GM19238 (cell line): Measurements from ENCODE around the gene NRXN3.

Experiments
- DNase-seq: peaks from one replicate; pipeline ENCODE4 v3.0.0; 2011; ENCODE audit warnings: low spot score; ENCODE audit not compliant: insufficient read length

The NRXN3 gene

DNA sequence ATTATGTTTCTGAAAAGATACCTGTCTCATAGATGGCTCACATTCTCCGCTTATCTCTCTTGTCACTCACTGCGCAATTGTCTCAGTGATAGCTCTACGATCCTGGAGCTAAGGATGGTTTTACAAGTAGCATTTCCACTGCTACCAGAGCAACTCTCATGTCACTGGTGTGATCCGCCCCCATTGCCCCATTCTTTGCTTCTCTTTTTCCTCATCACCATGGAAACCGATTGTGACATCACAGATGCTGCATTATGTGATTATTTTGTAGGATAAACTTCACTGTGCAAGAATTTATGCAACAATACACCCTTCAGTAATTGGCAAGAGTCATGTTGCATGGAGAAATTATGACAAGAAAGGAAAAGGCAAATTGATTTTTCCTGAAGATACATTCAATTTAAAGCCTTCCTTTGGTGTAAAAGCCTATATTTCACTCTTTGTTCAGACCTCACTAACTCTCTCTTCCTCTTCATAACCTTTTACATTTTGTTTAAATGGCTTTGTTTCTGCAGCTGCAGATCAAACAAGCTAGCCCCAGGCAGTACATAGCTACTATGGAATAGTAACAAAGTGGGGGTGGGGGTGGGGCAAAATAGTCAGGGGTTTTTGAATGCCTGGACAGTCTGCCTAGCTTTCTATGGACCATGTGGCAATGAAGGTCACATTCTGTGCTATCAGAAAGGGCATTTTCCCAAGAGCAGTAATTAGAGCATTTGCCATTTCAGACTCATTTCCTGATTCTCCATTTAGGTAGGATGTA is 539.8 kb downstream of the NRXN3 start:
- no peak for DNase-seq

DNA sequence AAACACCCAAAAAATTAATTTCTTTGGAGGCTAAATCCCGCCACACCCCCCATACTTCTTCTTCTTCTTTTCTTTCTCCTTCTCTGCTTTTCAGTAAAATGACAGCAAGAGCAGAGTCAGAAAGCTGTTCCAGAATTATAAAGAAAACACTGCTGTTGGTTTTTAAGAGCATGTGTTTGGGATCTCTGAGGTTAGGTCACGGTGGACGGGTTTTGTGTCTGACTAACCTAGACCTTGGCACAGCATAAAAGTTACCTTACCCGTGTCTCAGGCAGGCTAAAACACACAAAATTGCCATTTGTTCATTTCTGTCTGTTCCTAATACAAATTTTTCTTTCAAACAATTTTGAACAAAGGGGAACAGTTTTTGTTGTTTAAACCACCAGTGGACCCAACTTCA is 540.8 kb downstream of the NRXN3 start:
- no peak for DNase-seq

DNA sequence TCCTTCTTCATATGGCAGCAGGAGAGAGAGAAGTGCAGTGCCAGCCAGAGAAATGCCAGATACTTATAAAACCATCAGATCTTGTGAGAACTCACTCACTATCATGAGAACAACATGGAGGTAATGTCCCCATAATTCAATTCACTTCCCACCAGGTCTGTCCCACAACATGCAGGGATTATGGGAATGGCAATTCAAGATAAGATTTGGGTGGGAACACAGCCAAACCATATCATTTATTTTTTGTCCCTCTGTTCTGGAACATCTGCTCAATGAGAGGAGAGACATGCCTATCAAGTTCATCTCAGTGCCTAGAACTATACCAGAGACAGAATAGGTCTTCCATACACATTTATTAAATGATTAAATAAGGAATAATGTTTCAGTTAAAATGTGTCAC is 543.5 kb downstream of the NRXN3 start:
- no peak for DNase-seq

DNA sequence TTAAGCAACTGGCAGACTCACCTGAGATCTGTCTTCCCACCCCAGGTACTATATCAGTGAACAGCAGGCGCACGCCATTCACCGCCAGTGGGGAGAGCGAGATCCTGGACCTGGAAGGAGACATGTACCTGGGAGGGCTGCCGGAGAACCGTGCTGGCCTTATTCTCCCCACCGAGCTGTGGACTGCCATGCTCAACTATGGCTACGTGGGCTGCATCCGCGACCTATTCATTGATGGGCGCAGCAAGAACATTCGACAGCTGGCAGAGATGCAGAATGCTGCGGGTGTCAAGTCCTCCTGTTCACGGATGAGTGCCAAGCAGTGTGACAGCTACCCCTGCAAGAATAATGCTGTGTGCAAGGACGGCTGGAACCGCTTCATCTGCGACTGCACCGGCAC is 544.5 kb downstream of the NRXN3 start:
- DNase-seq = no peak

DNA sequence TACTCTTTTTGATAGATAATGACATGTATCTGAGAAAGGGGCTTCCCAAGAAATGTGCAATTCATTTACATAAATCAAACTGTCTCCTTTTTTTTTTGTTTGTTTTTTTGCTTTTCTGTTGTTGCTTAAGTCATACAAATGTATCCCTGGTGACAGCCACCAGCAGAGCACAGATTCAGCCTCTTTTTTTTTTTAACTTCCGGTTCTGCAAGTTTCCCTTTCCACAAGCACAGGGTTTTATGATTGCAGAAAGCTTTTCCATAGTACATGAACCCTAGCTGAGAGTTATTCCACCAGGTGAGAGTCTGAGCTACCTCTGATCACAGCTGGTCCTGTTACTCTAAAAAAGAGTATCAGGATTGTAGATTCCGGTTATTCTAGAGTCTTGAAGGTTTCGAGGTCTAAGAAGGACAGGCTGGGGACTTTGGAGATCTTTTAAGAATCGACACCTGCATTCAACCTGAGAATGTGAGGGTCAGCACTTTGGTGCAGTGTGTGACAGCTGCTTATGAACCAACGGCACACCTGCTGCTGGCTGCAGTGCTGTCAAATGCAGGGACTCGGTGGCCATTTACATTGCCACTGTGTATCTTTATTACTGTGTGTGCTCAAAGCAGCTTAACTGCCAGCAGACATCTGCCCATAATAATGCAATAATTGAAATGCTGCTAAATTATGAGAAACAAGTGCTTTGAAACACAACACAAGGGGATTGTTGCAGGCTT is 551.7 kb downstream of the NRXN3 start:
- no peak for DNase-seq

DNA sequence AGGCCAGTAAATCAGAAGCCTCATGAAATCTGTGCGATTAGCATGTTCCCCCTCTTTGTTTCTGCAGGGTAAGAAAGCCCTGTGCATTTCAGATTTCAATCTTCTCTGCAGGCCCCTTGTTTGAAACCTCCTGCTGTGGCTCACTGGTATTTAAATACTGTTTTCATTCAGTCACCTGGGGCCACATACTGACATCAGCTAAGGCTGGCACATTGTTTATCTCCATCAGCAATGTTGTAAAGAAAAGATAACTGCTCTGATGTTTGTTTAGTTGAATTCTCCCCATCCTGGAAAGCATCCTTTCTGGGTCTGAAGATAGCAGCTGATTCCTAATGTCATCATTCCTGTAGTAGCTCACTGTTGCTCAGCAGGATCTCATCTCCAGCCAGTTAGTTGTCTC is 554.9 kb downstream of the NRXN3 start:
- no peak for DNase-seq

DNA sequence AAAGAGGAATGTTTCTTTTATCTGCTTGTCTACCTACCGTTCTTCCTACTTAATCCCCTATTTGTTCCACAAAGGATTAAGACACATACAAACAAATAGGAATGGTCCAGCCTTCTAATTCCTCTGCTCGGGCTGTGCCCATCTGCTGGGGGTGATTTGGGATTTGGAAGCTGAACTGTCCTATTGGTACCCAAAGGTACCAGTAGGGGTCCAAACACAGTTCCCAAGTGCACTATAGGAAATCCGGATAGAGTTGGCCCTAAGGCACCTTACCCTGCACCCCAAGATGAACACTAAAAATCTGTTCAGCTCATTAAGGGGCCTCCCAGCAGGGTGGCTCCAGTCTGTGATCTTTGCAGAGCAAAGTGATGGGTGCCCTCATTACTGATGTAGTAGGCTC is 566.9 kb downstream of the NRXN3 start:
- DNase-seq = no peak

DNA sequence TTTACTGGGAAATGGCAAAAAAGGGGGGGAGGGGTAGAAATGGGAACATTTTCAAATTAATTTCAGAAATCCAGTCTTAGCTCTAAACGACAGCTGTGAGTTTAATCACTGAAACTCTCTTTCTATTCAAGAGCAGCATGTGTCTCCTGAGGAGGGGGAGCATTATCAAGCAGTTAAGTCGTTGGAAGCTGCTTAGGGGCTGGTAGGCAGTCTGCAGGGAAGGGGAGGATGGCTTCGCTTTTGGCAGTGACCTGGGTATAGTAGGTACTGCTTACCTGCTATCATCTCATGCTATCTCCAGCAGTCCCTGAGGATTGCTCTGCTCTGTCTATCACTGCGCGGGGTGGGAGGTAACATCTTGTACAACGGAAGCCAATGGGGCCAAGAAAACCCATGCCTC is 567.4 kb downstream of the NRXN3 start:
- no peak for DNase-seq

DNA sequence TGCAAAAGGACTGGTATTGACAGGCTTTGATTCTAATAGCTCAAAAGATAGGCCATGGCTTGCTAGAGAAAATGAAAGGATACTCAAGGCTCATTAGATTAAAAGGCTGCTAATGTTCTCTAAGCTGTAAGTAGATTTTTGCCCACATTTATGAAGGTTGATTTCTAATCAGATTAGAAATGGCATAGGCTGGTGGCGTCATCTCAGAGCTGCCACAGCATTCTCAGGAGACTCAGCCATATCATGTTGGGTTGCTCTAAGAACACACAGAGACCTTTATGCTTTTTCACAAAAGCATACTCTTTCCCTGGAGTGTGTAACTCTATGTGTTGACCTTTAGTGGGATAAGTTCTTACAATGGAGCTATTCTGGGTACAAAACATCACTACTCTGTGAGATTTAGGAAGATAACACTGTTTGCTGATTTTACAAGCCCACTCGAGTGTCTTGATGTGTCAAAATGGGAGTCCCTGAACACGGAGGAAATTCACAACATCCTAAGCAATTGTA is 576.0 kb downstream of the NRXN3 start:
- no peak for DNase-seq

DNA sequence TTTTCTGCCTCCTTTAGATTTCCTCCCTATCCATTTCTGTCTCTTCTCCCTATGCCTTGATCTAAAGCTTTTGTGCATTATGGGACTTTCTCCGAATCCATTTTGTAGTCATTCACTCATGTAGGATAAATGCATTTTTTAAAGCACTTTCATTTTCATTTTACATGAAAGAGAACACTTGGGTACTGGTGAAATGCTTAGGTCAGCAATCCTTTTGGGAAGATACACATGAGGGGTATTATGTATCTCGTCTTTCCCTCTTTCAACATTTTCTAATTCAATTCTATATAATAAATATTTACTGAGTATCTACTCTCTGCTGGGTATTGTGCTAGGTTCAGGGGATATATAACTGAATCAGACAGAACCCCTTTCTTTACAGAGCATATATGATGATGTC is 577.6 kb downstream of the NRXN3 start:
- DNase-seq = no peak

DNA sequence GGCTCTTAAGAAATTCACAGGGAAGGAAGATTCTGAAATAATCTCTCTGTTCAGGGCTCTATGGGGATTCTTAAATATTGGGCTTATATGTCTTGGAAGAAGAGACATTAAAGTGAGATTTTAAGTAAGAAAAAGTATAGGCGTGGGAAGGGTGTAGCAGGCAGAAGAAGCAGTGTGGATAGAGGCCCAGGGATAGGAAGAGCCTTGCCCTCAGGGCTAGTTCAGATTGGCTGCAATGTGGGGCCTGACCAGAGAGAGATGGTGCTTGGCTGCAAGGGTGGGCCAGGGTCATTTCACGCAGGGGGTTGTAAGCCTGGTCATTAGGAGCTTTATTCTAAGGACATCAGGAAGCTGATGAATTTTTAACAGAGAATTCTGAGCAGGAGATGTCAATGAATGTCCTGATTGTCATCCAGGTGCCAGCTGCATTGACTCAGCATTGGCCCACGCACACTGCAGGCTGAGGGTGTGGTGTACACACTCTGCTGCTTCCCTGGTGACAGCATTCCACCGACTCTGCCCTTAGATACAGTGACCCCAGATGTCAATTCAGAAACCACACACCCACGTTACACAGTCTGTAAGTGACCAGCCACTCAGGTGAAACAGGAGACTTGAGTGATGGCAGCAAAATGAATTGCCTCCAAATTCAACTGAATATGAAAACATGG is 582.5 kb downstream of the NRXN3 start:
- no peak for DNase-seq

DNA sequence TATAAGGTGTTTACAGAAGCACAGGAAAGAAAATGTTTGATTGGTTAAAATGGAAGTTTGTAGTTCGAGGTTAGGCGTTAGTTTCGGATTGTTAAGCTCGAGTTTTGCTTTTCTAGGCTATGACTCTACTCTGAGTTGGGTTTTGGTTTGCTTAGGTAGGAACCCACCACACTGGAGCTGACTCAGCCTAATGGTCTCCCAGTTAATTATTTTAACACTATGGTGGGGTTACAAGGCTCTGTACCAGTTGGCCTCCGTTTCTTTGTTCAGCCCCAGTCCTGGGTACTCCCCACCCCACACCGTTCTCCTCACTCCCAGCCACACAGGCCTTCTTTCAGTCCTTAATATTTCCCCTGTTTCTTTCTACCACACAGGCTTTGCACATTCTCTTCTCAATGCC is 583.9 kb downstream of the NRXN3 start:
- no peak for DNase-seq

DNA sequence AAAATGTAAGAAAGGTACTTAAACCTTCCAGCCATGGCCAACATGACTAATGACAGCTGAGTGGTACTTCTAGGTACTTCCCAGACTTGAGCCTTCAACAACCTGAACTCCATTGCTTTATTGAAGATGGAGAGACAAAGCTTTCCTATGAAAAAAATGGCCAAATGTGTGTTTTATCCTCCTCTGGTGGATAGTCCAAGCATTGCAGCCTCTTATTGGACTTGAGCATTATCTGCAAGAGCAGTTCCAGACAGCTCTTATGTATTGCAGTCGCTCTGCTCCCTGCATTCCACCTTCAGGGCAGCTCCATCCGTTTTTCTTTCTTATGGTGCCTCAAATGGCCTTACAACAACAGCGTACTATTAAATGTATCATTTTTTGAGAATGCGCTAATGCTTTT is 588.2 kb downstream of the NRXN3 start:
- no peak for DNase-seq

DNA sequence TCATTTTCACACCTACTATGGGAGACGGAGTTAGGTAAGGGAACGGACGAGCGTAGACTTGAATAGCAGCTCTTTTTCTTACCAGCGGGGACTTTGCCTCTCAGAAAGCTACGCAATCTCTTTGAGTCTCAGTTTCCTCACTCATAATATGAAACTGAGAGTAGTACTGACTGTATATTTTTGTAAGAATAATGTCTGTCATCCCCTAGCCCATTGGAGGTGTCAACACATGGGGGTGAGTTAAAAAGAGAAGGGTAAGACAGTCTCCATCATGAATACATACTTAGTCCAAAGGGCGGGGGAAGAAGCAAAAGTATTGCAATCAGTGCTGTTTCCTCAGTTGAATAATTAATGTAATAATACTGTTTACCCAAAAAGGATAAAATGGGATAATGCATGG is 592.2 kb downstream of the NRXN3 start:
- no peak for DNase-seq

DNA sequence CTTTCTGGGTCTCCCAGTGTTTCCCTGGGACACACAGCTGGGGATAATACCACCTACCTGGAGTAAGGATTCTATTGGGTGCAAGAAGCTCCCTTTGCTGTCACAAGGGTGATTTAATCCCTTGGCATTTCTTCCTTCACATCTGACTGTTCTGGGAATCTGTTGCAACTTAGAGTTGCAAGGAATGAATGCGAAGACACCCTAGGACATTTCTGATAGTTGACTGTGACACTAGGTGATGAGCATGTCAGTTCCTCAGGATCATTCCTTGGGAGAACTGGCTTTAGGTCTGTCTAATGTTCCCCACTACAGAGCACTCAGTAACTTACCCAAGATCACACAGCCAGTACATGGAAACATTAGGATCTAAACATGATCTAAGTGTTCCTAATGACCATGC is 593.6 kb downstream of the NRXN3 start:
- no peak for DNase-seq

DNA sequence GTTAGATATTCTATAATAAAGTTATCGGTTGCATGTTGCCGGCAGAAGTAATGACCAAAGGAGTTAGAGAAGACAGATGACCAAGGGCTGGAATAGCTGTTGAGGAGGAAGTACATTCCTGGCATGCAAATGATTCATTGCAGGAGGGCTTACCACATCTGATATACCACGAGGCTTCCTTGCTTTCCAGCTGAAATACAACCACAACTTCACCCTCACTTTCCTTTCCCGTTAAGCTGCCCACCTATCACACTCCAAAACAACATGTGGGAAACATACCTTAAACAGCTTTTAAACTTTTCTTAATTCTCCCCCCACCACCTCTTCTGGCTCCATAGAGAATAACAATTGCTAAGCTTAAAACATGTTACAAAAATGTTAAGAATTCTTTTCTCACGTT is 594.1 kb downstream of the NRXN3 start:
- no peak for DNase-seq

DNA sequence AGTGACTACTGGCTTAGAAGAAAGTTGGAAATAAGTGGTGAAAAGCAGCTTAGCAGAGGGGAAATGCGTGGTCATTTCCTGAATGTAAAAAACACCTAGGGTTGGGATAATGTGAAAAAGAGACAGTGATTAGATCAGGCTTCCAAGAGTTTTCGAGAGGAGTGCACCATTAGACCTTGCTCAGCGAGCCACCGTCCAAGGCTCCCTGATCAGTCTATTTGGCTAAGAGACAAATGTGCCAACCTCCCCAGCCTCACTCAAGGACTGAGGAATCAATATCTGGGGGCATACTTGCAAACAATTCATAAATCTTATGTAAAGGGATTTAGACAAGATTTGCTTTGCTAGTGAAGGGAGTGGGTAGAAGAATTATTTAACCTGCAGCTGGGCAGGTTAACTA is 594.5 kb downstream of the NRXN3 start:
- DNase-seq = no peak

DNA sequence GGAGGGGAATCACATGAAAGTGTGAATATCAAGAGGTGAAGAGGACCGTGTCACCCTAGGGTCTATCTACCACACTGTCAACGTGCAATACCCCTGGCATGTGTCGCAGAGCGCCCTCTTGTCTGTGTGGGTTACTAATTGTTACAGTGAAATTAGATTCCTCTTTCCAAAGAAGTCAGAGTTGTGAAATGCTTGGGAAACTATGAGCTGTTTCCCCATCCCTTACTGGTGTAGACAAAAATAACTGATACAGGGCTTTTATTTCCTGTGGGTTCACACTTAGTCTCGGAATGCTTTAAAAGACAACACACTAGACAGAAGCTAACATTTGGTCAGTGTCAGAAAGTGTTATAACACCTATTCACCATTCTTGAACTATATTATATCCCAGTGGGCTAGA is 597.3 kb downstream of the NRXN3 start:
- DNase-seq = no peak

DNA sequence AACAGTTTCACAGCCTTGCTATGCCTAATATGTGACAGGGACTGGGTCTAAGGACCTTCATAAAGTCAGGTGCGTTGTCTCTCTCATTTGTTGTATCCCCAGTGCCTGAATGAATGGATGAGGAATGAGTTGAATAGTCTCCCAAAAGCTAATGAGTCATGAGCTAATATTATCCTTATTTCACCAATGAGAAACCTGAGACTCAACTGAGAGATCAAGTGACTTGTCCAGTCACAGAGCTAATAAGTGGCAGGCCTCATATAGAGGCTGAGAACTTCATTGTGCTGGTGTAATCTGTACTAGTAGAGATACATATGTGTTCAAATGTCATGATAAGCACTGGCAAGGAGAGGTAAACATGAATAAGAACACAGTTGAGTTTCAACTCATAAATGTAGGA is 612.4 kb downstream of the NRXN3 start:
- DNase-seq = no peak

DNA sequence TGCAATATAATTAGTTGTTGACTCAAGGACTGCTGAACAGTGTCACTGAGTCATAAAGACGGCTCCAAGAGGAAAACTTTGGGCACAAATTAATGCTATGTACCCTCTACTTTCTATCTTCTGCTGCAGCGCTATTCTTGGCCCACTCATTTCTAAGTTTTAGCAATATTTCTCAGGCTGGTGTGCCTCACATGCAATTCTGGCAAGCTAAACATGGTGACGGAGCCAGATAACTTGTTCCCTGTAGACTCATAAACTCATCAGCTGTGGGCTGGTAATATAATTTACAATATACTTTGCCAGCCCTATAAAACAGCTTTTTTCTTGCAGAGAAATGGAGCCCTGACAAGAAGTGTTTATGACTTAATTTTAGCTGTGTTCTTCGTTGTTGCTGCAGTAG is 615.1 kb downstream of the NRXN3 start:
- DNase-seq = no peak

DNA sequence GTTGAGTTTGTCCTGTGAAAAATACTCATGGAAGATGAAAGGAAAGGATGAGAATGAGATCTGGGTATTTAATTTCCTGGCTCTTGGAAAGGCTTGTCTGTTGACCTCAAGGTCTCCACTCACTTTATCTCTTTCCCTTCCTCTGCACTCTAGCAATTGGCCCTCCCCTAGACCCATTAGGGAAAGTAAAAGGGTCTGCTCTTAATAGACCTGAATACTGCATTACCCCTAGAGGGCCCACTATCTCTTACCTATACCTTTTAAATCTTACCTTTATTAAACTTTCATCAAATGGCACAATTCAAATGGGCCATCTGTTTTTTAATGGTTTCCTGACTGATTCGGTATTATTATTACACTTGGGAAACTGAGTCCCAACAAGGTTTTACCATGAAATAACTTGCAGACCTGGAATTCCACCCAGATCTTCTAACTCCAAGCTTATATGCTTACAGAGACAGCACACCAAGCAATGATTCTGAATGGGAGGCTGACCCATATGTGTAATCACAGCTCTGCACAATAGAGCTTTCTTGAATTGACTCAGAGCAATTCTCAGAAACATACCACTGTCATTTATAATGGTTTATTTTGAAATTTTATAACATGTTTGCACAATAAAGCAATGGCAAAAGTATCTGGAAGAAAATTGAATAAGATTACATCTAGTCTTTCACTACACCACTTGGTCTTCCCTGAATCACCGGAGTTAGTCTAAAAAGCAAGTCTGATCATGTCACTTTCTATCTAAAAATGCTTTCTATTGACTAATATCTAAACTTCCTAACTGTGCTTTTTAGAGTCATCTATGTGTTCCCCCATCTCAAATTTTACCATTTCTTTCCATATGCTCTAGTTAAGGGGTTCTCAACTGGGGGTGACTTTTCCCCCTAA is 618.5 kb downstream of the NRXN3 start:
- no peak for DNase-seq
